ENCODE data around the gene ATP7B.
"Not testable (repeated sequence)": the region's sequence is repeated elsewhere in the genome, so short reads cannot be mapped to it uniquely, and the experiment has no call there.

ATP7B gene

DNA sequence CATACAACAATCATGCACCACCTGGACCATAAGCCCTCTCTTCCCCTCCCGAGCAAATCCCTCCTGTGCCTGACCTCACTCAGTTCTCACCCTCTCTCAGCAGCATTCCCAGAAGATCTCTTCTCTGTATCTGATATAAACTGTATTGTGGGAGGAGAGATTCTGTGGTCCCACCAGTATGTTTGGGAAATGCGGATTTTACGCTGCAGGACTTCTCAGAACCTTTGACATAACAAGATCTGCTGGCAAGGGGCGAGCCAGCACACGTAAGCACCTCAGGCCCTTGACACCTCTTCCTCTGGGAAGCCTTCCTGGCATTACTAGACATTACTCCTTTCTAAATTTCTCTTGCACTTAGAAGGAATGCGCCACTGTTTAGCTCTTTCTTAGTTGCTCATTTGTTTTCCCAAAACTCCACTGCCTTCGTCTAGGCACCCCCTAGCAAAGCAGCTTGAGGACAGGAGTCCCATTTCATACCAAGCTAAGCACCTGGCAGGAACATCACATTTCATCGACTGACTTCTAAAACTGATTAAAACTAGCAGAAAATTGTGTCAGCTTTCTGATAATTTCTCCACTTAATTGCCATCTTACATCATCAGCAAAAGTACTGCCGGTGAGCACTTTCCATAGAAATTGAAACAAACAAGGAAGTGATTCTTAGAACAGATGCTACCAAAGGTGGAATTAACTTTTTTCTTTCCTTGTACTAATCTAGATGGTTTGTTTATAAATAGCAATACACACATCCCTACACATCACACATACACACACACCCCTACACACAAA is 86.3 kb downstream of the ATP7B start:
- no peak for DNase-seq (ENCODE audit: low read depth in 1 of 2, low spot score in 1 of 2)

- no peak for DNase-seq (ENCODE audit: low read depth in 1 of 2, low spot score in 1 of 2)
Measured at GRCh38 chr13:51923983-51924539, 87.2 kb downstream of the ATP7B start.

DNA sequence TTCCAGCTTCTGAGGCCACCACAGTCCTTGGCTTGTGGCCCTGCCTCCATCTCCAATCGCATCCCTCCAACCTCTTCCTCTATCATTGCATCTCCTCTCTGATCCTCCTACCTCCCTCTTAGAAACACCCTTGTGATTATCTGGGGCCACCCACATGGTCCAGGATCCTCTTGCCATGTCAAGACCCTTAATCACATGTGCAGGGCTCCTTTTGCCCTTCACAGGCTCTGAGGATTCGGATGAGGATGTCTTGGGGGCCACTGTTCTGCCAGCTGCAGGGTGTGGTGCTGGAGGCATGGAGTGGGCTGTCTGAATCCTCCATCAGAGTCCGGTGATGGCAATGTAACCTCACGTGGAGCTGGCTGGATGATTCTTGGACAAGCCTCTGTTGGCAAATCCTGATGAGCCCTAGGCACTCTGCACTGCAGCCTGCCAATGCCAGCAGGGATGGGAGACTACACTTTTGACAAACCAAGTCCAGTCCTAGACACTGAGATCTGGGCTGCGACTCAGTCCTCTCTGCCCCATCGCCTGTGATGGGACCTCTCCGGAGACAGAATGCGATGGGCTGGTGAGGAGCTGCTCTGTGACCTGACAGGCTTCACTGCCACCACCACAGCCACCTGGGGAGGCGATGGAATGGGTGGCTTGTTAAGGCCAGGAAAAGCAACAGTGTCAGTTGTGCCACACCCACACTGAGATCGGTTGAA is 88.3 kb downstream of the ATP7B start:
- DNase-seq (ENCODE audit: low read depth in 1 of 2, low spot score in 1 of 2), result no peak

DNA sequence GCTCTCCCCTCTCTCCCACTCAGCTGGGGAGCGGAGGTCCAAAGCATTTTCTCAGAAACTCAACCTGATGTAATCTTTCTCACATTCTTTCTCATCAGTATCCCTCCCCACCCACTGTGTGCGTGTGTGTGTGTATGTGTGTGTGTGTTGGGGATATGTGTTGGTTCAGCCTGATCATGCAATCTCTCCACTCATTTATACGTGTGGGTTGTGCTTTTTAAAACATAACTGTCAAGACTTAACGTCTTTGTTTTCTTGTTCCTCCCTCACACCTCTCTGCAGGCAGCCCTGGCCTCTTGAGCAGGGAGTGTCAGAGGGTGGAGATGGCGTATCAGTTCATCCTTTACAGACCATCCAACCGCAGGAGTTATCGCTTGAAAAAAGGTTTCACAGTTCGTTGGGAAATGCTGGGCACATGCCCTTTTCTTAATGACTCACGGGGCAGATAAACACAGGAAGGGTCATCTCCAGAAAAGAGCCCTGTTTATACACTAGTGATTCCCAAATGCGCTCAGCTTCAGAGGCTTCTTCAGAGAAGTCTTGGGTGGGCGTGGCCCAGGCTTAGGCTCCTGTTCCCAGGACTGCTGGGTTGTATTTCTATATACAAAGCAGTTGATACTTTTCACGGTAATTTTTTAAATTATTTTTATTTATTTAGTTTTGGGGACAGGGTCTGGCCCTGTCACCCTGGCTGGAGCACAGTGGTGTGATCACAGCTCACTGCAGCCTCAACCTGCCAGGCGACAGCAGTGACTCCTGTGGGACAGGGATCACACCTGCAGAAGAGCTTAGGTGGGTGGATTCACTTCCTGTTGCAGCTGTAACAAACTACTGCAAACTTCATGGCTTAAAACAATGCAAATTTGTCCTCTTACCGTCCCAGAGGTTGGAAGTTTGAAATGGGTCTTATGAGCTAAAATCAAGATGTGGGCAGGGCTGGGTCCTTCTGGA is 89.2 kb downstream of the ATP7B start:
- DNase-seq (ENCODE audit: low read depth in 1 of 2, low spot score in 1 of 2), result no peak

GRCh38 chr13:51920786-51921185 is 90.5 kb downstream of the ATP7B start:
- DNase-seq (ENCODE audit: low read depth in 1 of 2, low spot score in 1 of 2), result no peak

- no peak for DNase-seq (ENCODE audit: low read depth in 1 of 2, low spot score in 1 of 2)
Measured at GRCh38 chr13:51920267-51920666, 91.0 kb downstream of the ATP7B start.

- DNase-seq (ENCODE audit: low read depth in 1 of 2, low spot score in 1 of 2), result no peak
Measured at GRCh38 chr13:51919531-51919930, 91.7 kb downstream of the ATP7B start.

DNA sequence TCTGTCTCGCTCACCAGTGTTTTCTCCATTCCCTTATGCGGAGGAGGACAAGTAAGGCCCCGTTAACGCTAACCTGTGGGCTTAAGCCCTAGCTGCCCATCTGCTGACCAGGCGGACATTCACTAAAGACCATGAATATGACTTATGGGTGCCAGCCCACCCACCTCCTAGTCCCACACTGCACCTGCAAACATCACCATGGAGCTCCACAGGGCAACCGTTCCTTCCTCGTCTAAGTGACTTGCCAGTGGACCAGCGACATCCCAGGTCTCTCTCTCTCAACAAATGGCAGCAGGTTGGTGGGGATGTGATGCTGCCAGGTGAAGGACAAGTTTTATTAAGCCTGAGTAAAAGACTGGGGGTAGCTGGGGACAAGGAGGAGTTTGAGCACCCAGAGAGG is 94.3 kb downstream of the ATP7B start:
- DNase-seq (ENCODE audit: low read depth in 1 of 2, low spot score in 1 of 2), result no peak

DNA sequence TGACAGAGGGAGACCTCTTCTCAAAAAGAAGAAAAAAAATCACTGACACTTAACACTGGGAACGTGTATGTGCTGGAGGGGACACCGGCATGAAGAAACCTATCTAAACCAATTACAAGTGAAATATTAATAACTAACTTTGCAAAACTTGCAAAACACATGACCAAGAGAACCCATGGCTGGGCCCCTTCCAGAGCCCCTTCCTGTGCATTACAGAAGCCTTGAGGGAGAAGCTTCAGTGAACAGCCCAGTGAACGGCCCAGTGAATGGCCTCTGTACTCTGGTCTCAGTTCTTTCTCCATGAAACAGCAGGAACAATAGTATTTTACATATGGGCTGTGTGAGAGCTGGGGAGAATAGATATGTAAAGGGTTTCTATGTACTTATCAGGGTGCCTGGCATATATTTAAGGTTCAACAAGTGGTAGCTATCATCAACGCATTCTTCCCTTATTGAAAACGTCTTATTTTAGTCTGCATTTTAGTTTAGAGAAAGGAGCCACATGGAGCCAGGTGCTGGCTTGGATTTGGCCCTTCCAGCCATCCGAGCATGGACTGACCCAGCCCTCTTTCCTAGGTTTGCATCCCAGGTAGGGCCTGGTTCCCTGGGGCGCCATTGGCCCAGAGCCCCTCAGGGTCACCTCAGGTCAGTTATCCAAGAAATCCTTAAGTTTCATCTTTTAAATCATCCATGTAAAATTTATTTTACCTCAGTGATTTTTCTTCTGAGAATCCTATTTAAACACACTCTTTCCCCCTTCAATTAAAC is 95.0 kb downstream of the ATP7B start:
- DNase-seq (ENCODE audit: low read depth in 1 of 2, low spot score in 1 of 2), result no peak

GRCh38 chr13:51914137-51914493 is 97.1 kb downstream of the ATP7B start:
- DNase-seq (ENCODE audit: low read depth in 1 of 2, low spot score in 1 of 2), result no peak

DNA sequence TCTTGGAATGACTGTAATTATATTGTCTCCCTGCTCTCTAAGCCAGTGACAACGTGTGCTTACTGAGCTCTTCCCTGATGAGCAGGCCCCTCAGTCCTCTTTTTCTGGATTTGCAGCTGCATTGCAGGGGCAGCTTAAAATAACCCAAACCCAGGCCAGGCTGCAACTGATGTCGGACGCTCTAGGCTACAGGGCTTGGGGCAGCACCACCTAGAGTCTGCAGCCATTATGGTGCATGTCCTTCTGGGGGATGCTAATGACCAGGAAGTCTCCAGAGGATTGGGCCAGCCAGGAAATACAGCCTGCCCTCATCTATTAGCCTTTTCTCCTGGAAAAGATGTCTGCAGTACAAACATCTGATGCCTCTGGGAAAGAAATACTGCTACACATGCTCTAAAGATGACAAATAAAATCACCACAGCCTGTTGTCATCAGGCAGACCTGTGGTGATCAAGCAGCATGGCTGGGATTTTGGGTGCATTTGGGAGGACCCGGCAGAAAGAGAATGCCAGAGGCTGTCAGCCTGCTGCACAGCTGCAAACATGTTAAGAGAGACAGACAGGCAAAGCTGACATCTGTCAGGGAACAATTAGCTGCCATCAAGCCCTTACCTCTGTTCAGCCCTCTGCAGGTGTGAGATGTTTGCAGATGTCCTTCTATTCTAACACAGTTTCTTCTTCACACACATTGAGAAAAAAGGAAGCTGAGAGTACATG is 97.7 kb downstream of the ATP7B start:
- DNase-seq (ENCODE audit: low read depth in 1 of 2, low spot score in 1 of 2), result no peak

- no peak for DNase-seq (ENCODE audit: low read depth in 1 of 2, low spot score in 1 of 2)
Measured at GRCh38 chr13:51912511-51913225, 98.6 kb downstream of the ATP7B start.

DNA sequence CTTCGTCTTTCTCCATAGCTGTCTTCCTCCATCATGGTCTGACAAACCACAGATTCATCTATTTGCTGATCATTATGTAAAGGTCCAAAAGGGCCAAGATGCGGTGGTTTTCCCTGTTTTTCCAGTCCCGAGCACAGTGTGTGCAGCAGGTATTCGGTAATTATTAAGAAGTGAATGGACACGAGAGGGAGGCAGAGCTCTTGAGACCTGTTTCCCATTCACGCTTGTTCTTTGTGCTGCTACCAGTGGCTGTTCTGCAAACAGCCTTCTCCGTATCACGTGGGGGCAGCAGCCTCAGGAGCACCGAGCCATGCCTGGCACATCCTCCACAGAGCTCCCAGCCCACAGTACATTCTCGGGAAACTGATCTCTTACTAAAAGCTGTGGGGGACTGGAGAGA is 99.2 kb downstream of the ATP7B start:
- DNase-seq (ENCODE audit: low read depth in 1 of 2, low spot score in 1 of 2), result no peak

DNA sequence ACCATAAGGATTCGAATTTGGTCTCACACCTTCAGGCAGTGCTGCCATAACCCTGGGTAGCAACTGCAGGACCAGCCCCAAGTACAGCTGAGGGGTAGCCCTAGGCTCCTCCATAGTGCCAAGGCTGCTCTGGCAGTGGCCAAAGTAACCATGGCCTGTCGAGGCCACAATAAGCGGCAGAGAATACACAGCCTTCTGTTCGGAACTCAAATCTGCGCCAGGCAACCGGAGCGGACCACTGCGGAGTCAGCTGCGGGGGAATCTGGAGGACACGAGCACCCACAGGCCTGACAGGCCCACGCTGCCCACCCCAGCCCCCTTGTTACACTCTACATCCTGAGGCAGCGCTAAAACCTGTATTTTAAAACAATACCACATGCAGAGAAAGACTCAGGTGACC is 100.7 kb downstream of the ATP7B start:
- DNase-seq (ENCODE audit: low read depth in 1 of 2, low spot score in 1 of 2), result no peak

DNA sequence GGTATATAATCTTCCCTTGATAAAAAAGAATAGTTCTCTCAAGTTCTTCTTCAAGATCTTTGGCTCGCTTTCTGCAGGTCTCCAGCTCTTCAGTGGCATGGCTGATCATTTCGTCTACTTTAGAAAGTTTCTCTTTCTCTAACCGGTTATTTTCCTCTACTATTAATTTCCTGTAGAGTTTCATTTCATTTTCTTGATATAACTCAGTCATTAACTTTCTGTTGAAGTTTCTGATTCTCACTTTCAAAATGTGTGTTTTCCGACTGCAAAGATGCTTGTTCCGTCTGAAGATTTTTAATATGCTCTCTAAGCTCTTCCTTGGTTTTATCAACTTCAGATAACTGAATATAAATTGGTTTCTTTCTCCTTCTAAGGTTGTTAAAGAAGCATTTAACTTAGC is 102.0 kb downstream of the ATP7B start:
- not testable (repeated sequence) for DNase-seq (ENCODE audit: low read depth in 1 of 2, low spot score in 1 of 2)

- no peak for DNase-seq (ENCODE audit: low read depth in 1 of 2, low spot score in 1 of 2)
Measured at GRCh38 chr13:51907040-51907732, 104.1 kb downstream of the ATP7B start.

- no peak for DNase-seq (ENCODE audit: low read depth in 1 of 2, low spot score in 1 of 2)
Measured at GRCh38 chr13:51906581-51906980, 104.7 kb downstream of the ATP7B start.

GRCh38 chr13:51905787-51906186 is 105.5 kb downstream of the ATP7B start:
- no peak for DNase-seq (ENCODE audit: low read depth in 1 of 2, low spot score in 1 of 2)

GRCh38 chr13:51902776-51903175 is 108.5 kb downstream of the ATP7B start:
- no peak for DNase-seq (ENCODE audit: low read depth in 1 of 2, low spot score in 1 of 2)
